Measurements from ENCODE around the gene SCN11A.

- no peak for TF ChIP-seq CTCF (IDR thresholded peaks at IDR 0.05)
- TF ChIP-seq EP300 (IDR thresholded peaks at IDR 0.05): no peak
- no peak for TF ChIP-seq POLR2AphosphoS5 (IDR thresholded peaks at IDR 0.05)
These were observed 43.3 kb upstream of the SCN11A start for GRCh38 chr3:39094851-39095677.

Data from sigmoid colon (tissue), 4 donors.